ENCODE data around the gene PGM1.

Gene PGM1

DNA sequence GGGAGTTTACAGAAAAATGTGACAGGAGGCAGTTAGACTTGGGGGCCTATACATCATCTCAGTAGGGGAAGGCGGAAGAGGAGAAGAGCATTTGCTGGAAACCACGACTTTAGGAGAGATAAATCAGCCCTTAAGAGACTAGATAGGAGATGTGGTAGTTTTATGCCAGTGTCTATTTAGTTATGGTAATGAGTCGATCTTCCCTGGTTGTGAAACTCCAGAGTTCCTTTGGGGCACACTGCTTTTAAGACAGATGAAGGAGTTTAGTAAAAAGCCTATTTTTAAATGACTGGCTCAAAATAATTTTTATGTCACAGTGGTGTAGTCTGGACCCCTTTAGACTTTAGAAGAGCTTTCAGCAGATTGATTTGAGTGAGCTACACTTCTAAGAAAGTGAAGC is 7.8 kb downstream of the PGM1 start:
- DNase-seq (ENCODE audit: low read depth), result no peak

DNA sequence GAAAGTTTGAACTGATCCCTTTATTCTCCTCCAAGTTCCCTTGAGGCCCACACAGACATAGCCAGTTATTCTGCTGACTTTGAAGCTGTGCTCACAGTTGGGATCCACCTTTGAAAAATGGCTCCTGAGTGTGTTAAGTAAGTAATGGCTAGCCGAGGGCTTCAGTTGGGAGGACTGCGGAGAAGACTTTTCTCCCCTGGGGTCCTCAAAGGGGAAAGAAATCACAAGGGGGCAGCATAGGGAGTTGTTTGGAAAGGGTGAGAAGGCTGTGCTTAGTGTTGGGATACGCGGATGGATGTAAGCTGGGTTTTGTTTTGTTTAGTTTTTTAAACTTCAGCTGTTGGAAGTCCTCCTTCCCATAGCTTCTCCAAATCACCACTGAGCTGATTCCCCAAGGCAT is 8.3 kb downstream of the PGM1 start:
- DNase-seq (ENCODE audit: low read depth), result no peak

DNA sequence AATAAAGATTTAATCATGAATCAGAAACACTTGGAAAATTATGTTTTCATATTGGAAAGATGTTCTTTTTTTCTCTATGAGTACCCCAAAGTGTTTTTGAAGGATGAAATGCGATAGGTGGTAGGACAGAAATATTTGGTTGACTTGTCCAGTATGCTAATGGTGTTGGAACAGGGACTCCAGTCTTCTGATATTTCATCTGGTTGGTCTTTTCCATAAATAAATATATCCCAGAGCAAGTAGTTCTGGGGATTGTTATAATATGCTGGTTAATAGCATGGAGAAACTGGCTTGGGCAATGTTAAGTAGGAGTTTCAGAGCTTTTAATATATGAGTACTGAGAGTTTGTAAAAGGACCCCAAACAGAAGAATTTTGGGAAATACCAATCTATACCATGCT is 8.7 kb downstream of the PGM1 start:
- DNase-seq (ENCODE audit: low read depth), result no peak

DNA sequence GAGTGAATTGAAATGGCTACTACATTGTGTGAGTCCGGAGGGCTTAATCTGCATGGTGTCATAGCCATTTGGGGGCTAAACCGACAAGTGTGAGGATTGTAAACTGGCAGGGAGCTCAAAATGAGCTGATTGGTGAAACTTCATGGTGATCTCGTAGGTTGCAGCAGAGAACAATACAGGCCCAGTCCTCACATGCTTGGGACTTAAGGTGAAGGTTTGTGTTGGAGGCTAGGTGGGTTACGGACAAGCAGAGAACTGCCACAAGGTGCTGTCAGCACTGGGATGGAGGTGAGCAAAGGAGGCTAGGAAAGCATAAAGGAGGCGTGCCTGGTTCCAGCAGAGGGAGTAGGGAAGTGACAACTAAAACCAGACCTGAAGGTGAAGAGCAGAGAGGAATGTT is 9.4 kb downstream of the PGM1 start:
- DNase-seq (ENCODE audit: low read depth), result no peak

DNA sequence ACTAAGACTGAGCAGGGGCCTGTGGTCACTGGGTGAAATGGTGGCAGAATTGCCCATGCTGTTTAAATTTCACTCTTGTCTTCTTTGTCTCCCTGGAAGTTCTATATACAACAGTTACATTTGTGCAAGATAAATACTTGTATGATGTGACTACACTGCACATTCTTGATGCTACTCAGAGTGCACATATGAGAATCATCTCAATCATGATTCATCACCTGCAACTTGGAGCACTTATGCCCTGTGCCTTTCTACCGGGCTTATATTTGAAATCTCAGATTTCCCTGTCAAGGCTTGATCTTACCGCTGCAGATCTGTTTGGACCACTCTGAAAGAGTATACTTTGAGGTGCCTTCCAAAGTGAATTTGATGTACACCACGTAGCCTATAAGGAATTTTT is 10.6 kb downstream of the PGM1 start:
- DNase-seq (ENCODE audit: low read depth), result no peak

DNA sequence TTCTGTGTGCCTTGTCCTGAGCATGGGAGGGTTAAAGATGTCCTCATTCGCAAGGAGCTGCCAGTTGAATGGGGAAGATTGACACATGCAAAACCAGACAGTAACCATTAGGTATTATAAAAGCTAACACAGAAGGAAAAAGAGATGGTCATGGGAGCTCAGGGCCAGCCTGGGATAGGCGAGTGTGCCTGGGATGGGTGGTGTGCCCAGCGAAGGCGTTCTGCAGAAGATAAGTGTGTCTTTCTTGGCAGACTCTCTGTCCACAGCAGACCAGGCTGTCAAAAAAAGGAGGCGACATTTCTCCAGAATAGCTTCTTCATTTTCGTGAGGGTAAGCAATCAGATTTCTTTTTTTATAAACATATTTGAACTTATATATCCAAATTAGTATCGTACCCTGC is 14.1 kb downstream of the PGM1 start:
- DNase-seq (ENCODE audit: low read depth), result no peak

DNA sequence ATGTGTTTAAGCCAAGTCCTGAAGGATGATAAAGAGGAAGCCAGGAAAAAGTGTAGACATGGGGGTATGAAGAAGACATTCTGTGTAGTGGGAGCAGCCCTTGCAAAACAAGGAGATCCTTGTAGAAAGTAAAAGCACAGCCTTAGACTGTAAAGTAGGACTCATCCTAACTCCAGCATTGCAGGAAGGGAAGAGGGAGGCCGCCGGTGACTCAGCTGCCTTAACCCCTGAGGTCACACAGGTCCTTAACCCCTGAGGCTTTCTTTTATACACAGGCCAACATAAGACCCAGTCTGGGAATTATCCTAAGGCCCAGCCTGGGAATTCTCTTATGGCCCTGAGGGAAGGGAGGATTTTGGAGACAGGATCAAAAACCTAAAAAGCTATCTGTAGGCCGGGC is 18.0 kb downstream of the PGM1 start:
- no peak for DNase-seq (ENCODE audit: low read depth)

DNA sequence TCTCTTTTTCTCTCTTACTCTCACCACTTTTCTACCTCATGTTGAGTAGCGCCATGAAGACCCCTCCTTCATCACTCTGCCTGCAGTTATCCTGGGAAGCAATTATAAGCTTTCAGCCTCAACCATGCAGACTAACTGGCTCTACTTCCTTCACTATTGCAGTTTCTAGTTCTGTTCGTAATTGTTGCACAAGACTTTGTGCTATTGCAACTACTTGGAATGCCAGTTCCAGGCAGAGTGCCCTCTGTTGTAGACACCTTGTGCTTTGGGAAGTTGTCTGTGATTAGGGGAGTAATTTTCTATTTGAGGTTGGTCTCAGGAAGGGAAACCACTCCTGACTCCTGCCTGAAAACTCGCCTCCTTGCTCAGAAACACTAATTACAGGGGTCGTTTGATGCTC is 19.4 kb downstream of the PGM1 start:
- DNase-seq (ENCODE audit: low read depth), result no peak

DNA sequence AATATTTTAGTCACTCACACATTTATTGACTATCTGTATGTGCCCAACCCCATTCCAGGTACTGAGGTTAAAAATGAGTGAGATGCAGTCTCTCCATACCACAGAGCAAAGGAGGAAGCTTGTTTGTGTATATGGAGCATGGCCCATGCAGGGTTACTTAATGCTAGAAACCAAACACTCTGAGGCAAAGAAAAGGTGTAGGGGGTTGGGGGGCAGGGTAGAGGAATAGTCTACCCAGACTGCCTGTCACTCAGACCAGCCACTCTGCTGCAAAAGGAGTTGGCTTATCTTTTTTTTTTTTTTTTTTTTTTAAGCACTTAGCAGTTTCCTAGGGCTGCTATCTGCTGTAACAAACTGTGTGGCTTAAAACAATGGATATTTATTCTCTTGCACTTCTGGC is 19.8 kb downstream of the PGM1 start:
- no peak for DNase-seq (ENCODE audit: low read depth)

DNA sequence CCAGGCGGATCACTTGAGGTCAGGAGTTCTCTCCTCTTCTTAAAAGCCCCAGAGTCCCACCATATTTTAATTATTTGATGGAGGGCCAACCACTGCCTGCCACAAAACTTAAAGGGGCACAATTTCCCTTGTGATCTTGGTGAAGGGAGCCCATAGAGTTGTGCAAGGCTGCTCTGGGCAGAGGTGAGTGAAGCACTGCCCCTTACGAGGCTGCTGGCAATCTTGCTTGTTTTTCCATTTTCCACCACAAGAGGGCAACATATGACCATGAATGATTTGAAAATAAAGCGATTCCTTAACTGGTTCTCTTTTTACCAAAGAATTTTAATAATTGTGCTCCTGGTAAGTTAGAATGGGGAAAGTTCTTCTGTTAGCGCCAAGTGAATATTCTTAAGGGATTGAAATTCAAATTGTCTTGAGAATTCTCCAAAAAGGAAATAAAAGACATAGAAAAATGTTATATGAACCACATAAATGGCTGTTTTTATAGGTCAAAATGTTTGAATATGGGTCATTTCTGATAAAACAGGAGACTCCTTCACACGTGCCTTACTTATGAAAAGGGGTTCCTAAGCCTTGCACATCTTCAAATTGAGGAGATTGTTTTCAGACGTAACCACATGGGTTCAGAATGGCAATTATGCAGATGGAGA is 22.7 kb downstream of the PGM1 start:
- DNase-seq (ENCODE audit: low read depth), result no peak

DNA sequence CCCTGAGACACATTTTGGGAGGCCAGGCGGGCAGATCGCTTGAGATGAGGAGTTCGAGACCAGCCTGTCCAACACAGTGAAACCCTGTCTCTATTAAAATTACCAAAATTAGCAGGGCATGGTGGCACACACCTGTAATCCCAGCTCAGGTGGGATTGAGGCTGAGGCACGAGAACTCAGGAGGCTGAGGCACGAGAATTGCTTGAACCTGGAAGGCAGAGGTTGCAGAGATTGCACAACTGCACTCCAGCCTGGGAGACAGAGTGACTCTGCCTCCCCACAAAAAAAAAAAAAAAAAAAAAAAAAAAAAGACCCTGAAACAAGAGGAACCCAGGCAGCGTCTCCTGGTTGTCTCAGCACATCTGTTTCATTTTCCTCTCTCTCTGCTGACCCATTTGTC is 24.2 kb downstream of the PGM1 start:
- DNase-seq (ENCODE audit: low read depth), result no peak

DNA sequence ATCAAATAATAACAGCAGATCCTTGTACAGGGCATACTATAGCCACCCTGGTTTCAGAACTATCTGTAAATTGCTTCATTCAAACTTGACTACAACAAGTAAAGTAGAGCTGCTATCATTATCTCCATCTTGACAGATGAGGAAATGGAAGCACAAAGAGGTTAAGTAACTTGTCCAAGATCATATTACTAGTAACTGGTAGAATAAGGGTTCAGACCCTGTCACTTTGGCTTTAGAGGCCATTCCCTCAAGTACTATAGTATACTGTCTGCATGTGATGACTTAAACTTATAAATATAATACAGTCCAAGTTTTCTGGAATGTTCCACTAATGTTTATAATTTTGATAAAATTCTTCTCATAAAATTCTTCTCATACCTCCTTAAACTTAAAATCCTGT is 24.8 kb downstream of the PGM1 start:
- no peak for DNase-seq (ENCODE audit: low read depth)

DNA sequence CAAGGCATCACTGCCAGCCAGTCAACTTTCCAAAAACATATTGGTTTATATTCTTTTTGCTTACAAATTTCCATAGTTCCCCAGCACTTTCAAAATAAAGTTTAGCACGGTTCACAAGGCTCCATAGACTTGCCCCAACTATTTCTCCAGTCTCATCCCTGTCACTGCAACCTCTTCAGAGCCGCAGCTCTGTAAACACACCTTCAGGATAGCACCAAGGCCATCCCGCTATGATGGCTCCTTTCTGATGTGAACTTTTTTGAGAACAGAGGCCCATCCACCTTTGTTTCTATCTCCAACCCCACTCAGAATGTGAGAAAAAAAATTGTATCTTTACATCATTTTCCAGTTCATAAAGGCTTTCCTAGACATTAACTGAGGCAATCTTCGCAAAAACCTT is 26.3 kb downstream of the PGM1 start:
- DNase-seq (ENCODE audit: low read depth), result no peak

DNA sequence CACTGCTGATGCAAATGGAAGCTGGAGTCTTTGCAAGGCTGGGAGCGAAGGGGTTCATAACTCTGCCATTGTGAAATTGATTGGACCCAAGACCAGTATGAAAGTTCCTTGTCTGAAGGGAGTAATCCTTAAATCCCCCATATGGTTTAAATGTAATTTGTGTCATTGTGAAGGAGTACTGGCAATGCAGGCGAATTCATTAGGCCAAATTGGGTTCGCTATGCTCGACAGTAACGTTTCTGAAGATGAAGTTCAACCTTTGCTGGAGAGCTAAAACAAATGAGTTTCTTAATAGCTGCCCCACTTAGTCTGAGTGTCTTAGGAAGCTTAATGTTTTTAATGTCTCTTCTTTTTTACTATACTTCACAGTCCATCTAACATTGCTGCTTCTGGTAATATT is 27.5 kb downstream of the PGM1 start:
- DNase-seq (ENCODE audit: low read depth), result no peak

DNA sequence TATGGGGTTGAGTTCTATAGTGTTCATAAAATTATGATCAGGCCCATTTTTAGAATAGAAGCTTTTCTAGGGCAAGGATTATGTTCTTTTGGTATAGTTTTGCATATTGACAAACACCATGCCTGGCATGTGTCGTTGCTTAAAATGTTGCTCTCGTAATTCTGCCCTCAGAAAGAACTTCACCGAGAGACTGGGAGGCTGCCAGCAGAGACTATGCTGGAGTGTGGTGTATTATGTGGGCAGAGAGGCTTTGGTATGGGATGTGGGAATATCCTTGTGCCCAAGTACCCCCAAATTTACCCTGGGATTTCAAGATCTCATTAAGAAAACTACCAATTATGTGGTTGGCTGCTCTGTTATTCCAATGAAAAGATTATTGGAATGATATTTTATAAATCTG is 27.9 kb downstream of the PGM1 start:
- no peak for DNase-seq (ENCODE audit: low read depth)

DNA sequence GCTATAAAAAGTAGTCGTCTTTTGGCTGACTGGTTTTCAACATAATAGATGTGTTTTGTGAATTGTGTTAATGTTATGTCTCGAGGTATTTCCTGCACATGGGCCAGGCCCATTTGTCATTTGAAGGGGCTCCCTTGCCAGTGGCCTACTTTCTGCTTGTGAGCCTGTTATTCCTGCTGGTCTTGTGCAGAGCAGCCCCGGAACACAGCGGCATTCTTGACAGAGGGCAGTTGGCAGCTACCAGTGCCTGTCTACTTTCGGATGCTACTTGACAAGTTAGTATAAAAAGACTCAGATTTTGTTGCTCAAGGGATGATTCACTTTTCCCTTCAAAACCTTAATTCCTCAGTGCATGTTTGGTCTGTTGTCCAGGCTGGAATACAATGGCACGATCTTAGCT is 28.5 kb downstream of the PGM1 start:
- no peak for DNase-seq (ENCODE audit: low read depth)

DNA sequence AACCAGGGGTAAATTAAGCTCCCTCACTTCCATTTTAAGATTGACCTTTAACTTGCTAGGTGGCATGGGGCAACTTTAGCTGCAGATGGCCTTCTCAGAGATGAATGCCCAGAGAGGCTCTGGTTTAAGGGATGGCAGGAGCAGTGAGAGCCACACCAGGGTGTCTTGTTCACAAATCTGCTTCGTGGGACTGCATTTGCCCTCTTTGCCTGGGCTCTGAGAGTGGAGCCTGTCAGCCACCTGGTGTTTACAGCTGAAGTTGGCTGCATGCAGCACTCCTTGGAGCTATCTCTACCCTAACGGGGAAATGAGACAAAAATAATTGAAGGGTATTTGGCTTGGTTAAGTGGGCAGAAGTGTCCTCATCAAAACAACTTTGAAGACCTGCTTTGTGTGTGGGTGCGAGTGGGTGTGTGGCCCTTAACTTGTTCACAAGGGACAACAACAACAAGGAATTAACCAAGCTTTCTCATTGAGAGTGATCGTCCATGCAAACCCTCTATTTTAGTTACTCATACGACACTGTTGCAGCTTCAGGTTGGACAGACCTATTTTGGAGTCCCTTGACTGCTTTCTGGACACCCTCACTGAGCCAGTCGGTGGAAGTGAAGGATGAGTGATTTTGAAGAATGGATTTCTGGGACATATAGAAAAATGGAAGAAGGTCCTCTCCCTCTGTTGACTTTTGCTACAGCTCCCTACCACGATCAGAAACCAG is 29.8 kb downstream of the PGM1 start:
- DNase-seq (ENCODE audit: low read depth), result no peak

DNA sequence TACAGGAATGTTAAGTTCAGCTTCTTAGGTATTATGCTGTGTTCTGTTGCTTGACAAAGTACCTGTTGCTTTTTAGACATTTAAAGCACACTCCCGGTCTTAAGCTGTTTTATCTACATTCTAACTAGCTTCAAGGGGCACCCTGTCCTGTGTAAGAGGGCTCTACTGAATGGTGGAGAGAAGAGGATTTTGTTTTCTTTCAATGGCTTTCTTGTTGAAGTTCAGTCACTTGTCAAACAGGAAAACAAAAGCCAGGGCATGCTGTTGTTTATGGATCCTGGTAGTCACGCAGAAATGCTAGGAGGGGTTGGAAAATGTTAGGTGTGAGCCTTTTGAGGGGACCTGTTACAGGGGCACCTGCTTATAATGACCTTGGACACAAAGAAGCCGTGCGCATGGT is 30.7 kb downstream of the PGM1 start:
- no peak for DNase-seq (ENCODE audit: low read depth)

DNA sequence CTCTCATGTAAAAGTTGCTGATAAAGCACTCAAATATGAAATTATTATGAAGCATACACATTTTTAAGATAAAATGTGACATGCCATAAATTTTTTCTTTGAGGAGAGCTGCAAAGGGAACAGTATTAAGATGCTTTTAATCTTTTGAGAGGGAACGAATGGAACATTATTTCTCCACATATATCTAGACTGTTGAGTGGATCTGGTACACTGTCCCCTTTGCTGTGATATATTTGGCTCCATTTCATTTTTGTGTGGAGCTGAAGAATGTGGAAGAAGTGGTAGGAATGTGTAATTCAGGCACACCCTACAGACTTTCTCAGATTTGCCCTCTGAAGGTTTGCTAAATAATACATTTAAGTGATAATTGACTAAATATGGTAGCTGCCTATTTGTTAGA is 31.7 kb downstream of the PGM1 start:
- DNase-seq (ENCODE audit: low read depth), result no peak

DNA sequence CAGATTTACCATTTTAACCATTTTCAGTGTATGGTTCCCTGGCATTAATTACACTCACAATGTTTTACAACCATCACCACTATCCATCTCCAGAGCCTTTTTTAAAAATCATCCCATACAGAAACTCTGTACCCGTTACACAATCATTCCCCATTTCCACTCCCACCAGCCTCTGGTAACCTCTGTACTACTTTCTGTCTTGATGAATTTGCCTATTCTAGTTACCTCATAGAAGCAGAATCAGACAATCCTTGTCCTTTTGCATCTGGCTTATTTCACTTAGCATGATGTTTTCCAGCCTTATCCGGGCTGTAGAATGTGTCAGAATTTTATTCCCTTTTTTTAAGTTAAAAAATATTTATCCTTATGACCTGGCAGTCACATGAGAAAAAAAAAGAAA is 33.0 kb downstream of the PGM1 start:
- DNase-seq (ENCODE audit: low read depth), result no peak

DNA sequence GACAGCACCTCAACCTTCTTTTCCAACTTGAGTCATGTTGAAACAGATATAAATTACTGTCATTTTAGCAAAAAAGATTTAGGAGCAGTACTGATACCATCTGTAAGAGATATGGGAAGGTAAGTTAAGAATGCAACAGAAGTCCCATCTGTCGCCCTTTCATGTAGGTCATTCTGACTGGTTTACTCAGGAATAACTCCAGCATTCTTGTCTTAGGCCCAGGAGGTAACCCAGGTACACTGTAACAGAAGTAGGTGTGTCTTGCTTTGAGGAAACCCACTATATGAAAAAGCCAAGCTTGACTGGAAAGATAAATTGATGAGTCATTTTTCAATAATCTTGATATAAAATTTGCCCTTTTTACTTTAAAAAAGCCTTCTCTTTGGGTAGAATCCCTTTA is 35.4 kb downstream of the PGM1 start:
- DNase-seq (ENCODE audit: low read depth), result no peak

DNA sequence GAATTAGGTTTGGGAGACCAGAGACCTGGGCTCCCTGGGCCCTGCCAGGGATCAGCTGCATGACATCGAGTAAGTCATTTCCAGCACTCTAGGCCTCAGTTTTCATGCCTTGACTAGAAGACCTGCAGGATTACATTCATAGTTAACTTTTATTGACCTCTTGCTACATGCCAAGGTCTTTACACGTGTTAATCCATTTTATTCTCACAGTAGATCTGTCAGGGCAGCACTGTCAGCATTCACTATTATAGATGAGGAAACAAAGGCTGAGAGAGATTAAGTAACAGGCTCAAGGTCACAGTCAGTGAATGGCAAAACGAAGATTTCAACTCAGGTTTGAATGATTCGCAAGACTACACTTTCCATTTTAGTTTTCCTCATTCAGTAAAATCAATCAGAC is 37.0 kb downstream of the PGM1 start:
- DNase-seq (ENCODE audit: low read depth), result no peak

DNA sequence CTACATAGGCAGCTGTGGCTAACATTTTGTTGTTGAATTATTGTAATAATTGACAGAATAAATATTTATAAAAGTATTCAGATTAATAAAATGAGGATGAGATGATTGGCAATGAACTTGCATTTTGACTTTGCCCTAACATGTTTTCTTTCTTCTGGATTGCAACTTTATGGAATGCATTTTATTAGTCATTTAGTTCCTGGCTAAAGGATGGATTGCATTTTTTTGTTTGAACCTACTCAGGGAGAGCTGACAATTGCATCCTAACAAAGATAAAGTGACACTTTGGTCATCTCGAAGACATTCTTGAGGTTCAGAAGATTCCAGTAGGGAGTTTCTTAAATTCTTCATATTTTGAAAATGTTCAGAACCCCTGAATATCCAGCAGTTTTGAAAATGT is 37.5 kb downstream of the PGM1 start:
- DNase-seq (ENCODE audit: low read depth), result no peak

DNA sequence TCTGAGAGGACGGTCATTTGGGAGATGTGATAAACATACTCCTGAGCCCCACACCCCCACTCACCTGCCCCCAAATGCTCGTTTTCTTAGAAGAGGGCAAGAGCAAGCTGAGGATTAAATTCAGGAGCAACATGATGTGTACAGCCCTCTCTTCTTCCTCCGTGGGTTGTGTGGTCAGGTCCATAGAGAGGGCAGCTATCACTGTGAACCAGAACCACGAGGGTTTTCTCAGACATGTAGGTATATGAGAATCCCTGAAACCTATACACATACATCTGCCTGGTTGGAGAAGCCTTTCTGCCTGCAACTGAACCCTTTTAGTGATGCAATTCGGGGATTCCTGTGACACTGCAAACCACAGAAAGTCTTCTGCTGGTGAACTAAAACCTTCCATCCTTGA is 38.9 kb downstream of the PGM1 start:
- DNase-seq (ENCODE audit: low read depth), result no peak

All from non-pigmented ciliary epithelial cell (primary cell).